Endodermal cell (in vitro differentiated cells): ENCODE results near the gene EPAS1. TPM values are rescaled to one million over a fixed set of nuclear protein-coding genes. Genes with fewer than 3 reads are reported as not detected.

Experiments used
- DNase-seq: peaks from one replicate; pipeline ENCODE4 v3.0.0-alpha.2; 2017
- H3K27ac ChIP-seq: 2 replicates; pipeline ENCODE4 v1.5.1; 2013; ENCODE audit warnings: mild to moderate bottlenecking, low read depth, low read length, moderate library complexity
- H3K27me3 ChIP-seq: 2 replicates; pipeline ENCODE4 v1.6.1; 2013; ENCODE audit warnings: mild to moderate bottlenecking, low read length, moderate library complexity; ENCODE audit not compliant: insufficient read depth, control insufficient read depth, poor library complexity, severe bottlenecking
- H3K36me3 ChIP-seq: 2 replicates; pipeline ENCODE4 v1.7.0; 2013; ENCODE audit warnings: mild to moderate bottlenecking, low read length, moderate library complexity; ENCODE audit not compliant: control insufficient read depth, insufficient read depth
- H3K4me1 ChIP-seq: one replicate; pipeline ENCODE4 v1.7.0; 2013; ENCODE audit warnings: low read length; ENCODE audit not compliant: control insufficient read depth, insufficient read depth
- H3K4me3 ChIP-seq: 2 replicates; pipeline ENCODE4 v1.5.1; 2013; ENCODE audit warnings: mild to moderate bottlenecking, low read length, moderate library complexity
- H3K9ac ChIP-seq: 2 replicates; pipeline ENCODE4 v1.6.1; 2013; ENCODE audit warnings: mild to moderate bottlenecking, low read length, moderate library complexity; ENCODE audit not compliant: poor library complexity, severe bottlenecking; ENCODE audit errors: extremely low read depth
- H3K9me3 ChIP-seq: 2 replicates; pipeline ENCODE4 v1.6.1; 2013; ENCODE audit warnings: mild to moderate bottlenecking, low read length, moderate library complexity; ENCODE audit not compliant: control insufficient read depth
- H3K27ac Mint-ChIP-seq: 2 replicates; pipeline ENCODE4 v1.8.0; 2020; ENCODE audit warnings: mixed read lengths
- H3K27me3 Mint-ChIP-seq: 2 replicates; pipeline ENCODE4 v1.8.0; 2021; ENCODE audit warnings: mild to moderate bottlenecking, mixed read lengths; ENCODE audit not compliant: insufficient read depth
- H3K36me3 Mint-ChIP-seq: 2 replicates; pipeline ENCODE4 v1.8.0; 2020; ENCODE audit warnings: low read depth, mixed read lengths
- H3K4me1 Mint-ChIP-seq: 2 replicates; pipeline ENCODE4 v1.8.0; 2020; ENCODE audit warnings: mixed read lengths
- H3K4me3 Mint-ChIP-seq: 2 replicates; pipeline ENCODE4 v1.8.0; 2020; ENCODE audit warnings: mild to moderate bottlenecking, moderate library complexity, mixed read lengths
- H3K9me3 Mint-ChIP-seq: 2 replicates; pipeline ENCODE4 v1.8.0; 2020; ENCODE audit warnings: mild to moderate bottlenecking, mixed read lengths
- WGBS, 2 experiments: methylation state at CpG; one replicate each; pipeline versions ENCODE4 v1.1.5 to v1.1.7; 2013; ENCODE audit warnings: missing lambda C conversion rate in 2 of 2, mixed read lengths in 1 of 2; ENCODE audit not compliant: insufficient coverage in 1 of 2, insufficient read length in 1 of 2; 5-methylcytosine and 5-hydroxymethylcytosine counted together
- total RNA-seq, 2 donors: library from RNA; stranded (reverse); fragmentation: NEBNext Ultra II Directional in 1 of 2; extraction: Animal tissue kit (Norgen Biotek cat#: 25700) in 1 of 2; gene quantifications; 2 replicates in 1 of 2; 3 replicates in 1 of 2; pipeline ENCODE4 v1.2.1, GENCODE V29; 2021
- TF ChIP-seq, protein P1 (sequence below): fragments of 200-600 bp; sonication (generic); conservative IDR thresholded peaks from 2 replicates; pipeline ENCODE4 v1.5.0; 2021; ENCODE audit warnings: antibody characterized with exemption, mild to moderate bottlenecking

Gene EPAS1
- total RNA-seq, 2 donors from 2014 or later, result 1.2 to 1.9 TPM

DNA sequence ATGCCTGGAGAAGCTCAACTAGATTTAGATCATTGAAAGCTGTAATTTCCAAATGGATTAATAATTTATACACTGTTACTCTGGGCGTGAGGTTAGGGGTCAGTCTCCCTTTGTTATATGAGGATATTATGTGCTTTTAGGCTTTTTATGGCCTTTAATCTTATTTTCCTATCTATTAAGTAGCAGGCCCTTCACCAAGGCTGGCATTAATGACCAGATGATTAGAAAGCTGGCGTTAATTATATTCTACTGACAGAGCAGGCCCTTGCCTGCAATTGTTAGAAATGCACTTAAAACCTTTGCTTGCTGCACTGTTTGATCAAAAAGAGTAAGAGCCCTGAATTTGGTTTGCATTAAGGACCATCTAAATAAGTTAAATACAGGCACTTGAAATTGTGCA is 75.3 kb downstream of the EPAS1 start:
- Mint-ChIP-seq H3K4me3 (no peak overlapping the region), H3K4me1 (peaks cover 20% of the 10 kb centered on the region), H3K9me3 (peaks cover 10% of the 10 kb centered on the region), H3K36me3 (no peaks in the 10 kb centered on the region), H3K27ac (no peak overlapping the region), H3K27me3 (no peaks in the 10 kb centered on the region)
- no peak overlapping the region for H3K4me3 ChIP-seq
- 92 to 96% methylated on average over 1 to 2 of the region's 2 CpGs for WGBS, 2 experiments
- H3K27ac ChIP-seq, result no peak overlapping the region
- TF ChIP-seq, protein P1, sequence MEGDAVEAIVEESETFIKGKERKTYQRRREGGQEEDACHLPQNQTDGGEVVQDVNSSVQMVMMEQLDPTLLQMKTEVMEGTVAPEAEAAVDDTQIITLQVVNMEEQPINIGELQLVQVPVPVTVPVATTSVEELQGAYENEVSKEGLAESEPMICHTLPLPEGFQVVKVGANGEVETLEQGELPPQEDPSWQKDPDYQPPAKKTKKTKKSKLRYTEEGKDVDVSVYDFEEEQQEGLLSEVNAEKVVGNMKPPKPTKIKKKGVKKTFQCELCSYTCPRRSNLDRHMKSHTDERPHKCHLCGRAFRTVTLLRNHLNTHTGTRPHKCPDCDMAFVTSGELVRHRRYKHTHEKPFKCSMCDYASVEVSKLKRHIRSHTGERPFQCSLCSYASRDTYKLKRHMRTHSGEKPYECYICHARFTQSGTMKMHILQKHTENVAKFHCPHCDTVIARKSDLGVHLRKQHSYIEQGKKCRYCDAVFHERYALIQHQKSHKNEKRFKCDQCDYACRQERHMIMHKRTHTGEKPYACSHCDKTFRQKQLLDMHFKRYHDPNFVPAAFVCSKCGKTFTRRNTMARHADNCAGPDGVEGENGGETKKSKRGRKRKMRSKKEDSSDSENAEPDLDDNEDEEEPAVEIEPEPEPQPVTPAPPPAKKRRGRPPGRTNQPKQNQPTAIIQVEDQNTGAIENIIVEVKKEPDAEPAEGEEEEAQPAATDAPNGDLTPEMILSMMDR, result no peak
- H3K9me3 ChIP-seq, result no peaks in the 10 kb centered on the region
- no peak overlapping the region for H3K9ac ChIP-seq
- no peaks in the 10 kb centered on the region for H3K36me3 ChIP-seq
- no peaks in the 10 kb centered on the region for H3K27me3 ChIP-seq
- DNase-seq, result no peak
- H3K4me1 ChIP-seq, result peaks cover 5% of the 10 kb centered on the region

DNA sequence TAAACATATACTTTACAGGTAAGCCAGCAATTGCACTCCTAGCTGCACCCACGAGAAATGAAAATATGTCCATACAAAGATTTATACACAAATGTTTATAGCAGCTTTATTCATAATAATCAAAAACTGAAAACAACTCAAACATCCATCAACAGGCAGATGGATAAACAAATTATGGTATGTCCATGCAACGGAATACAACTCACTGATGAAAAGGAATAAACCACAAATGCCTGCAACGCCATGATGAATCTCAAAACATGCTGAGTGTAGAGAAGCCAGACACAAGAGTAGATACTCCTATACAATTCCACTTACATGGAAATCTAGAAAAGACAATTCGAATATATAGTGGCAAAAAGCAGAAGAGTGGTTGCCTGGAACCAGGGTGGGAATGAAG is 76.0 kb downstream of the EPAS1 start:
- peaks cover 15% of the 10 kb centered on the region for H3K4me1 Mint-ChIP-seq

DNA sequence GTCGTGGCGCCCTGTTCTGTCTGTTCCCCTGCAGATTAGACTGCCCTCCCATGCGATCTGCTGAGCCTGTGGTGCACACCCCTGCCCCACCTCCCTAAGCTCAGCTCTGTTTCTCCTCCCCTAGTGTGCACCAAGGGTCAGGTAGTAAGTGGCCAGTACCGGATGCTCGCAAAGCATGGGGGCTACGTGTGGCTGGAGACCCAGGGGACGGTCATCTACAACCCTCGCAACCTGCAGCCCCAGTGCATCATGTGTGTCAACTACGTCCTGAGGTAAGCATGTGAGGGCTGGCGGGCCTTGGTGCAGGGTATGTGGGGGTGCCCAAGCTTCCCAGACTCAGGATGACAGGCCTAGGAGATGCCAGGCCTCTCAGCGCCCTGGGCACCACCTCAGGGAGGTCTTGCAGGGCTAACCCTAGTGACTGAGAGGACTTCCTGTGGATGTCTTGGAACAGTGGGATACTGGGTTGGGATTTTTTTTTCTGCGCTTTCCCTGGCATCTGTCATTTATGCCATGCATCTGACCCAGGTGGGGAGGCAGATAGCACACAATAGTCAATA is 78.4 kb downstream of the EPAS1 start:
- Histone ChIP-seq H3K27ac (no peak overlapping the region), H3K4me3 (no peak overlapping the region), H3K36me3 (no peaks in the 10 kb centered on the region), H3K27me3 (no peaks in the 10 kb centered on the region), H3K9me3 (no peaks in the 10 kb centered on the region), H3K9ac (no peak overlapping the region), H3K4me1 (no peaks in the 10 kb centered on the region)
- TF ChIP-seq, protein P1, result no peak
- peaks cover 9% of the 10 kb centered on the region for H3K4me1 Mint-ChIP-seq
- H3K9me3 Mint-ChIP-seq, result peaks cover 10% of the 10 kb centered on the region
- WGBS, 2 experiments, result 91 to 94% methylated on average over 9 to 12 of the region's 12 CpGs
- H3K27me3 Mint-ChIP-seq, result no peaks in the 10 kb centered on the region
- H3K27ac Mint-ChIP-seq, result no peak overlapping the region
- H3K36me3 Mint-ChIP-seq, result no peaks in the 10 kb centered on the region
- peak; percentile 28 for DNase-seq
- H3K4me3 Mint-ChIP-seq, result no peak overlapping the region

More for the DNA sequence above, 76.0 kb downstream of the EPAS1 start:
- Mint-ChIP-seq H3K9me3 (peaks cover 10% of the 10 kb centered on the region), H3K27ac (no peak overlapping the region), H3K27me3 (no peaks in the 10 kb centered on the region), H3K36me3 (no peaks in the 10 kb centered on the region), H3K4me3 (no peak overlapping the region)
- Histone ChIP-seq H3K9me3 (no peaks in the 10 kb centered on the region), H3K27ac (no peak overlapping the region), H3K4me3 (no peak overlapping the region), H3K36me3 (no peaks in the 10 kb centered on the region), H3K27me3 (no peaks in the 10 kb centered on the region), H3K9ac (no peak overlapping the region), H3K4me1 (peaks cover 4% of the 10 kb centered on the region)
- TF ChIP-seq, protein P1, result no peak
- DNase-seq, result no peak
- 91 to 100% methylated on average over 1 to 4 of the region's 4 CpGs for WGBS, 2 experiments
